ENCODE results near the gene NCAM2.

The NCAM2 gene

GRCh38 chr21:21231913-21232312, 233.7 kb downstream of the NCAM2 start:
- no peak for DNase-seq

- no peak for DNase-seq
Observed at GRCh38 chr21:21232320-21232719, 234.1 kb downstream of the NCAM2 start.

GRCh38 chr21:21233051-21233450, 234.8 kb downstream of the NCAM2 start:
- no peak for DNase-seq

- no peak for DNase-seq
Observed at GRCh38 chr21:21236996-21237395, 238.8 kb downstream of the NCAM2 start.

GRCh38 chr21:21238629-21239400, 240.6 kb downstream of the NCAM2 start:
- DNase-seq = no peak

- DNase-seq = no peak
Observed at GRCh38 chr21:21241391-21241790, 243.2 kb downstream of the NCAM2 start.

GRCh38 chr21:21246007-21246406, 247.8 kb downstream of the NCAM2 start:
- no peak for DNase-seq

GRCh38 chr21:21247424-21247823, 249.2 kb downstream of the NCAM2 start:
- no peak for DNase-seq

- DNase-seq = no peak
Observed at GRCh38 chr21:21262048-21262447, 263.8 kb downstream of the NCAM2 start.

- DNase-seq = no peak
Observed at GRCh38 chr21:21268061-21268471, 269.9 kb downstream of the NCAM2 start.

GRCh38 chr21:21268885-21269284, 270.7 kb downstream of the NCAM2 start:
- DNase-seq = no peak

GRCh38 chr21:21279193-21279901, 281.1 kb downstream of the NCAM2 start:
- no peak for DNase-seq

GRCh38 chr21:21283810-21284209, 285.6 kb downstream of the NCAM2 start:
- DNase-seq = no peak

GRCh38 chr21:21286170-21286798, 288.1 kb downstream of the NCAM2 start:
- no peak for DNase-seq

- no peak for DNase-seq
Observed at GRCh38 chr21:21290751-21291150, 292.5 kb downstream of the NCAM2 start.

GRCh38 chr21:21291883-21292569, 293.8 kb downstream of the NCAM2 start:
- no peak for DNase-seq

- DNase-seq = no peak
Observed at GRCh38 chr21:21295303-21295702, 297.1 kb downstream of the NCAM2 start.

- DNase-seq = no peak
Observed at GRCh38 chr21:21297211-21297610, 299.0 kb downstream of the NCAM2 start.

GRCh38 chr21:21301013-21301412, 302.8 kb downstream of the NCAM2 start:
- no peak for DNase-seq

- DNase-seq = no peak
Observed at GRCh38 chr21:21309510-21309909, 311.3 kb downstream of the NCAM2 start.

- no peak for DNase-seq
Observed at GRCh38 chr21:21324297-21324696, 326.1 kb downstream of the NCAM2 start.

- DNase-seq = no peak
Observed at GRCh38 chr21:21332492-21332891, 334.3 kb downstream of the NCAM2 start.

- no peak for DNase-seq
Observed at GRCh38 chr21:21341041-21341440, 342.8 kb downstream of the NCAM2 start.

All from NCI-H510A treated with DMSO at 0.1 percent for 48 hours (cell line).